AG04450 (cell line): ENCODE data around the gene CAMSAP1. TPM values are rescaled to one million over a fixed set of nuclear protein-coding genes. Genes with fewer than 3 reads are reported as not detected.

Experiments used
- CTCF ChIA-PET: fragments of 300-600, 350-600 bp; formaldehyde crosslinking; extraction: SDS; loops from one replicate; lab custom pipeline; 2022; ENCODE audit warnings: antibody characterized with exemption, inconsistent platforms; lab: Charles Lee
- POLR2A ChIA-PET: fragments of 350-600 bp; formaldehyde crosslinking; extraction: SDS; loops from one replicate; lab custom pipeline; 2021; ENCODE audit warnings: antibody characterized with exemption, inconsistent platforms; lab: Yijun Ruan, JAX
- DNase-seq: peaks from one replicate; pipeline ENCODE4 v3.0.0-alpha.2; 2011; ENCODE audit warnings: low read depth, low spot score
- H3K27ac ChIP-seq: one replicate; pipeline ENCODE4 v1.5.1; 2012; ENCODE audit warnings: low read depth, low read length, control low read depth
- H3K27me3 ChIP-seq: one replicate; pipeline ENCODE4 v1.6.0; 2012; ENCODE audit warnings: low read length; ENCODE audit not compliant: control insufficient read depth, insufficient read depth
- H3K4me3 ChIP-seq: 2 replicates; pipeline ENCODE4 v1.5.1; 2011; ENCODE audit warnings: mild to moderate bottlenecking, low read depth, low read length, control low read depth
- H3K9me3 ChIP-seq: 2 replicates; pipeline ENCODE4 v1.5.1; 2012; ENCODE audit warnings: low read length; ENCODE audit not compliant: control insufficient read depth, insufficient read depth
- polyA plus RNA-seq: library from polyadenylated mRNA; depleted of rRNA; stranded (reverse); fragments of >200 nt; gene quantifications from 2 replicates; pipeline ENCODE4 v1.2.3, GENCODE V29; 2011
- TF ChIP-seq, protein P1 (sequence below): IDR thresholded peaks from 2 replicates; pipeline ENCODE4 v1.5.1; 2011; ENCODE audit warnings: low read depth, low read length, control low read depth, inconsistent platforms

CAMSAP1 gene
- polyA plus RNA-seq, 1 experiment: 7.8 TPM

DNA sequence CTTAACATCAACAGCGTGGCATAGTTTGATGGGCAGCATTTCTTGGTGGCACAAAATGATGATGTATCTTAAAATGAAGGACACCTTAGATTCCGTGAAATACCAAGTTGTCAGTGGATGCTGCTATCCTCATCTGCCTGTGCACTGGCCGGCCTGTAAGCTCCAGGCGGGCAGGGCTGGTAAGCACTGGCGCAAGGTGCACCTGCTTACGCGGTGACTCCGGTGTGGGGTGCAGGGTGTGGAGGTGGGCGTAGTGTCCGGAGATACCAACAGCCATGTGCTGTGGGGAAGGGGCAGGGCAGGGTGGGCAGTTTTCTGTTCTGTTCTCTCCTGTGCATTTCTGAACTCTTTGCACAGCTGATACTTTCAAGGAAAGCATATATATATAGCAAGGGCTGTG is 103.9 kb downstream of the CAMSAP1 start:
- TF ChIP-seq, protein P1, sequence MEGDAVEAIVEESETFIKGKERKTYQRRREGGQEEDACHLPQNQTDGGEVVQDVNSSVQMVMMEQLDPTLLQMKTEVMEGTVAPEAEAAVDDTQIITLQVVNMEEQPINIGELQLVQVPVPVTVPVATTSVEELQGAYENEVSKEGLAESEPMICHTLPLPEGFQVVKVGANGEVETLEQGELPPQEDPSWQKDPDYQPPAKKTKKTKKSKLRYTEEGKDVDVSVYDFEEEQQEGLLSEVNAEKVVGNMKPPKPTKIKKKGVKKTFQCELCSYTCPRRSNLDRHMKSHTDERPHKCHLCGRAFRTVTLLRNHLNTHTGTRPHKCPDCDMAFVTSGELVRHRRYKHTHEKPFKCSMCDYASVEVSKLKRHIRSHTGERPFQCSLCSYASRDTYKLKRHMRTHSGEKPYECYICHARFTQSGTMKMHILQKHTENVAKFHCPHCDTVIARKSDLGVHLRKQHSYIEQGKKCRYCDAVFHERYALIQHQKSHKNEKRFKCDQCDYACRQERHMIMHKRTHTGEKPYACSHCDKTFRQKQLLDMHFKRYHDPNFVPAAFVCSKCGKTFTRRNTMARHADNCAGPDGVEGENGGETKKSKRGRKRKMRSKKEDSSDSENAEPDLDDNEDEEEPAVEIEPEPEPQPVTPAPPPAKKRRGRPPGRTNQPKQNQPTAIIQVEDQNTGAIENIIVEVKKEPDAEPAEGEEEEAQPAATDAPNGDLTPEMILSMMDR: no peak
- H3K27me3 ChIP-seq: no peaks in the 10 kb centered on the region
- ChIA-PET POLR2A (no interaction called here), CTCF (no interaction called here)
- no peak overlapping the region for H3K4me3 ChIP-seq
- H3K27ac ChIP-seq: no peak overlapping the region
- no peak for DNase-seq
- H3K9me3 ChIP-seq: no peaks in the 10 kb centered on the region; the same call in 1 of the 2 replicates

DNA sequence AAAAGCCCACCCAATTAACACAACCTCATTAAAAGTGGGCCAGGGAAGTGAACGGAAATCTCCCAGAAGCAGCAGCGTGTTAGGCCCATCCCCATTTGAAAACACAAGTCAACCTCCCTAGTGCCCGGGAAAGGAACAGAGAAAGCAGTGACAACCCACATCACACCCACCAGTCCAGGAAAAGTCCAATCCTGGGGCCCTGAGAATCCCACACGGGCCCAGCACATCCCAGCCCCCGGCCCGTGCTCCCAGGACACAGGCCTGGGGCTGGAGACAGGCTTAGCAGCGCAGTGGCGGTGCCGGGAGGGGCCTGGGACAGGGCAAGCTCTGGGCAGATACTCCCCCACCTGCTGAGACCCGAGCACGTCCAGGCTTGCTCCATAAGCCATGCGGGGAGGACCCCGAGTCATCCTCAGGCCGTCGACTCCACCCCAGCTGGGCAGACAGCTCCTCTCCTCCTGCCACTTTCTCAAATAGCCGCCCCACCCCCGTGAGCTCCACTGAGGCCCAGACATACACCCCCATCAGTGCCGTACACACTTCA is 104.4 kb downstream of the CAMSAP1 start:
- no peaks in the 10 kb centered on the region; the same call in 1 of the 2 replicates for H3K9me3 ChIP-seq
- no peak for DNase-seq
- no peak overlapping the region for H3K4me3 ChIP-seq
- no peaks in the 10 kb centered on the region for H3K27me3 ChIP-seq
- no peak overlapping the region for H3K27ac ChIP-seq
- ChIA-PET CTCF (no interaction called here), POLR2A (no interaction called here)
- TF ChIP-seq, protein P1: no peak

DNA sequence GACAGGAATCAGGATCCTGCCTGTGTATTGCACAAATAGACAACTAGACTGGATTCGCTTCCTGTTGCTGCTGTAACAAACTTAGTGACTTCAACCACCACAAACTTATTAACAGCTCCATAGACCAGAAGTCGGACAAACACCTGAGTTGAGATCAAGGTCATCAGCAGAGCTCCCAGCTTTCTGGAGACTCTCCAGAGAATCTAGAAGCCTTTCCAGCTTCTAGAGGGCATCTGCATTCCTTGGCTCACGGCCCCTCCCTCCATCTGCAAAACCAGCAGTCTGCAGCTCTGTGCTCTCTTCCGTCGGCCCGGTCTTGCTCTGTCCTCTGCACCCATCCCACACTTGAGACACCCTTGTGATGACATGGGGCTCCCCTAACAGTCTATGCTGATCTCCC is 106.3 kb downstream of the CAMSAP1 start:
- H3K4me3 ChIP-seq: no peak overlapping the region
- no peak overlapping the region for H3K27ac ChIP-seq
- DNase-seq: no peak
- POLR2A ChIA-PET: no interaction called here
- TF ChIP-seq, protein P1: no peak
- H3K27me3 ChIP-seq: no peaks in the 10 kb centered on the region
- CTCF ChIA-PET: no interaction called here
- H3K9me3 ChIP-seq: no peaks in the 10 kb centered on the region; the same call in 1 of the 2 replicates

DNA sequence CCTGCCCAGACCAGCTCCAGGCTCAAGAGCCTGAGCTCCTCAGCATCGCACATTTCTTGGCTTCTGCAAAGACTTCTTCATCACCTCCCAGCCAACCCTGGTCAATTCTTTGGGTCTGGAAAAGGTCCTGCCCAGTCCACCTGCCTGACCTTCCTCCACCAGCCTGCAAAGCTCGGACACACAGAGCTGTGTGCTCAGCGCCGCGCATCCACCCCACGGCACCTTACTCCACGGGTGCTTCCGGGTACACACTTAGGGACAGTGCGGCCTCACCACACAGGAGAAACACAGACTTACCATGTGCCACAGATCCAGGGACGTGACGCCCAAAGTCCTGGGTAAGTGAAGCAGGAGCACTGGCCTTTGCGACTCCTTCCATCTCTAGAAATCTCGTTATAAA is 108.1 kb downstream of the CAMSAP1 start:
- Histone ChIP-seq H3K4me3 (no peak overlapping the region), H3K27me3 (peaks cover 3% of the 10 kb centered on the region), H3K9me3 (no peaks in the 10 kb centered on the region), H3K27ac (no peak overlapping the region)
- ChIA-PET CTCF (no interaction called here), POLR2A (no interaction called here)
- DNase-seq: no peak
- TF ChIP-seq, protein P1: no peak

DNA sequence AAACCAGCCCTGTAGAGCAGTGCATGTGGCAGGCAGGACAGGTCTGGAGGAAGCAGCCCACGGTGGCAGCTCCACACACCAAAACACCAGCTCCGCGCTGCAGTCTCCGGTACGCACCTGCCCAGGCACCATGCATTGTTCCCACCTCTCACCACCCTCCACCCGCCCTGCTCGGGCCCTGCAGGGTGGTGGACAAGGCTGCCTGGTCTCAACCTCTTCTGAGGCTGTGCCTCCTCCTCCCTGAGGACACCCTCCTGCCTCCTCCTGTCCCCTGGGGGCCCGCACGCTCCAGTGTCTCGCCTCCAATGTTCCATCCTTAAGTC is 109.1 kb downstream of the CAMSAP1 start:
- peaks cover 7% of the 10 kb centered on the region for H3K27me3 ChIP-seq
- no peak overlapping the region for H3K4me3 ChIP-seq
- TF ChIP-seq, protein P1: no peak
- H3K27ac ChIP-seq: no peak overlapping the region
- CTCF ChIA-PET: interaction anchor here (0.6 to 1.0 kb wide), 2 partner anchors 12 to 28 kb away, joined by 3 read pairs; no protein-coding TSS in a partner anchor
- POLR2A ChIA-PET: no interaction called here
- no peaks in the 10 kb centered on the region for H3K9me3 ChIP-seq
- DNase-seq: no peak
